K562 (cell line): Measurements from ENCODE around the gene CRYBA4. TPM values are rescaled to one million over a fixed set of nuclear protein-coding genes. Genes with fewer than 3 reads are reported as not detected.

ENCODE experiments used
- BRF2 ChIP-seq: IDR thresholded peaks from 3 replicates; pipeline ENCODE4 v1.6.1; 2011; ENCODE audit warnings: borderline replicate concordance, mild to moderate bottlenecking; ENCODE audit not compliant: insufficient read length, insufficient read depth
- CBFA2T3 ChIP-seq: fragments of 450-650 bp; IDR thresholded peaks from 2 replicates; pipeline ENCODE4 v1.6.1; 2017
- CBFB ChIP-seq: sonication (generic); formaldehyde crosslinking; IDR thresholded peaks from 2 replicates; pipeline ENCODE4 v1.4.0; 2020; ENCODE audit warnings: mild to moderate bottlenecking, missing genetic modification reagents
- ETV6 ChIP-seq, 3 experiments: fragments of 150-350 bp in 1 of 3; sonication (generic) in 1 of 3; formaldehyde crosslinking in 1 of 3; IDR thresholded peaks; 2 replicates each; pipeline versions ENCODE4 v1.6.1 to v1.8.0; 2014 to 2022; ENCODE audit warnings: borderline replicate concordance in 2 of 3, low read depth in 2 of 3, antibody characterized with exemption in 1 of 3, low read length in 1 of 3, mild to moderate bottlenecking in 1 of 3, missing genetic modification reagents in 1 of 3
- IRF1 ChIP-seq: sonication (generic); formaldehyde crosslinking; IDR thresholded peaks from 2 replicates; pipeline ENCODE4 v1.8.0; 2022; ENCODE audit warnings: missing genetic modification reagents, mild to moderate bottlenecking, borderline replicate concordance
- MAFK ChIP-seq: IDR thresholded peaks from 2 replicates; pipeline ENCODE4 v1.6.1; 2011; ENCODE audit warnings: low read length, improper control_type of control experiment
- MTA2 ChIP-seq: fragments of 450-650 bp; IDR thresholded peaks from 2 replicates; pipeline ENCODE4 v1.6.1; 2016; ENCODE audit warnings: low read depth
- NFIC ChIP-seq: fragments of 450-650 bp; IDR thresholded peaks from 2 replicates; pipeline ENCODE4 v1.6.1; 2017; ENCODE audit warnings: mild to moderate bottlenecking, inconsistent platforms
- PHTF2 ChIP-seq: fragments of 250-450 bp; sonication (Bioruptor Pico); IDR thresholded peaks from 2 replicates; pipeline ENCODE4 v1.5.0; 2021; ENCODE audit warnings: mild to moderate bottlenecking
- RBM14 ChIP-seq: fragments of 200-400 bp; formaldehyde crosslinking; IDR thresholded peaks from 2 replicates; pipeline ENCODE4 v1.6.1; 2018; ENCODE audit warnings: low read depth, mild to moderate bottlenecking, low read length, moderate library complexity, borderline replicate concordance; ENCODE audit not compliant: insufficient read depth
- RBM34 ChIP-seq: fragments of 200-400 bp; formaldehyde crosslinking; IDR thresholded peaks from 2 replicates; pipeline ENCODE4 v1.6.1; 2018; ENCODE audit warnings: low read length, borderline replicate concordance; ENCODE audit not compliant: insufficient read depth
- ZNF75A ChIP-seq: fragments of 450-650 bp; formaldehyde crosslinking; IDR thresholded peaks from 2 replicates; pipeline ENCODE4 v1.4.0; 2020; ENCODE audit warnings: mild to moderate bottlenecking
- ZNF77 ChIP-seq: fragments of 250-450 bp; sonication (Bioruptor Pico); IDR thresholded peaks from 2 replicates; pipeline ENCODE4 v1.5.0; 2020
- polyA plus RNA-seq, 8 experiments: library from polyadenylated mRNA; depleted of rRNA in 4 of 8; stranded (reverse) in 5 of 8; unstranded in 3 of 8; fragments of >200 nt; fragmentation: Nextera tagmentation in 2 of 8; fragmentation: Illumina TruSeq in 1 of 8; extraction: Ambion mirVana in 2 of 8; extraction: Trizol in 1 of 8; gene quantifications; 2 replicates each; pipeline versions ENCODE4 v1.2.1 to v1.2.3, GENCODE V29; 2011 to 2014; ENCODE audit warnings: inconsistent platforms in 1 of 8, missing spikeins in 1 of 8
- total RNA-seq, 7 experiments: library from RNA; depleted of rRNA in 6 of 7; stranded (reverse); fragments of >200 nt in 6 of 7; fragmentation: Illumina TruSeq in 2 of 7; extraction: Trizol in 2 of 7; gene quantifications; 2 replicates each; pipeline versions ENCODE4 v1.2.1 to v1.2.3, GENCODE V29; 2011 to 2021; ENCODE audit warnings: low replicate concordance in 1 of 7
- TF ChIP-seq, protein P1 (sequence below): fragments of 200-400 bp; formaldehyde crosslinking; IDR thresholded peaks from 2 replicates; pipeline ENCODE4 v1.6.1; 2017; ENCODE audit warnings: mild to moderate bottlenecking, low read depth, low read length, moderate library complexity
- TF ChIP-seq, protein P2 (sequence below): IDR thresholded peaks from 2 replicates; pipeline ENCODE4 v1.6.1; 2016; ENCODE audit warnings: missing genetic modification characterization, missing compliant biosample characterization
- TF ChIP-seq, protein P3 (sequence below): fragments of 450-650 bp; IDR thresholded peaks from 2 replicates; pipeline ENCODE4 v1.6.1; 2017; ENCODE audit warnings: antibody characterized with exemption, mild to moderate bottlenecking

CRYBA4 gene
- total and polyA plus RNA-seq, 9 of the 15 experiments (the other 6 are each of a cell fraction or from before 2014, with no cell fraction given): 0.59 to 3.3 (median 1.6) TPM

DNA sequence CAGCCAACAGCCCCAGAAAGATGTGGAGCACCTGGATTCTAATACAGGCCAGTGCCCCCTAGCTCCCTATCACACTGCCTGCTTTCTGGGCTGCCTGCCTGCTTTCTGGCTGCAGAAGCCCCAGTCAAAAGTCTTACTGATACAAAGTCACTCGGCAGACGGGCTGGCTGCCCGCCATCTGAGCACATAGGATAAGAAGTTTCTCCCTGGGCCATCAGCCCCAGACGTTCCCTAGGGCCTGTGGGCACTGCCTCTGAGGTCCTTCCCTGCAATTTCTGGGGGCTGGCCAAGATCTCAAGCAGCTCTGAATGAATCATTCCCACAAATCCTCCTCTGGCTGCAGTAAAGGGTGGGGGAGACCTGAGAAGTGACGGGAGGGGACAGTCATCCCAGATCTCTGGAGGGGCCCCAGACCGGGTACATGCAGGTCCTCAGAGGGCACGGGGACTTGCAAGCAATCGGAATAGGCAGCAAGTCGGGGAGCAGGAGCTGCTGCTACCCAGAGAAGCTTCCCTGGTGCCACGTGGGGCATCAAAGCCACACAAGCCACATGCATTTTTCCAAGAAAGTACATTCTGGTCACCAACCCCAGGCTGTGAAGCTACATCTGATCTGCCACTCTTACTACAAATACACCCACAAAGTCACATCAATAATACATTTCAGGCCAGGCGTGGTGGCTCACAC lies 36.5 kb upstream of the CRYBA4 start (continued):
- TF ChIP-seq, protein P1, sequence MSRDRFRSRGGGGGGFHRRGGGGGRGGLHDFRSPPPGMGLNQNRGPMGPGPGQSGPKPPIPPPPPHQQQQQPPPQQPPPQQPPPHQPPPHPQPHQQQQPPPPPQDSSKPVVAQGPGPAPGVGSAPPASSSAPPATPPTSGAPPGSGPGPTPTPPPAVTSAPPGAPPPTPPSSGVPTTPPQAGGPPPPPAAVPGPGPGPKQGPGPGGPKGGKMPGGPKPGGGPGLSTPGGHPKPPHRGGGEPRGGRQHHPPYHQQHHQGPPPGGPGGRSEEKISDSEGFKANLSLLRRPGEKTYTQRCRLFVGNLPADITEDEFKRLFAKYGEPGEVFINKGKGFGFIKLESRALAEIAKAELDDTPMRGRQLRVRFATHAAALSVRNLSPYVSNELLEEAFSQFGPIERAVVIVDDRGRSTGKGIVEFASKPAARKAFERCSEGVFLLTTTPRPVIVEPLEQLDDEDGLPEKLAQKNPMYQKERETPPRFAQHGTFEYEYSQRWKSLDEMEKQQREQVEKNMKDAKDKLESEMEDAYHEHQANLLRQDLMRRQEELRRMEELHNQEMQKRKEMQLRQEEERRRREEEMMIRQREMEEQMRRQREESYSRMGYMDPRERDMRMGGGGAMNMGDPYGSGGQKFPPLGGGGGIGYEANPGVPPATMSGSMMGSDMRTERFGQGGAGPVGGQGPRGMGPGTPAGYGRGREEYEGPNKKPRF: no peak
- TF ChIP-seq ETV6 (IDR thresholded peaks at IDR 0.05; ENCODE audit: borderline replicate concordance in 1 of 2, low read depth in 2 of 2, low read length in 1 of 2): no peak
- TF ChIP-seq ETV6 (CRISPR knock-in tag; IDR thresholded peaks at IDR 0.05; ENCODE audit: borderline replicate concordance): no peak
- TF ChIP-seq RBM34: no peak
- TF ChIP-seq, protein P2, sequence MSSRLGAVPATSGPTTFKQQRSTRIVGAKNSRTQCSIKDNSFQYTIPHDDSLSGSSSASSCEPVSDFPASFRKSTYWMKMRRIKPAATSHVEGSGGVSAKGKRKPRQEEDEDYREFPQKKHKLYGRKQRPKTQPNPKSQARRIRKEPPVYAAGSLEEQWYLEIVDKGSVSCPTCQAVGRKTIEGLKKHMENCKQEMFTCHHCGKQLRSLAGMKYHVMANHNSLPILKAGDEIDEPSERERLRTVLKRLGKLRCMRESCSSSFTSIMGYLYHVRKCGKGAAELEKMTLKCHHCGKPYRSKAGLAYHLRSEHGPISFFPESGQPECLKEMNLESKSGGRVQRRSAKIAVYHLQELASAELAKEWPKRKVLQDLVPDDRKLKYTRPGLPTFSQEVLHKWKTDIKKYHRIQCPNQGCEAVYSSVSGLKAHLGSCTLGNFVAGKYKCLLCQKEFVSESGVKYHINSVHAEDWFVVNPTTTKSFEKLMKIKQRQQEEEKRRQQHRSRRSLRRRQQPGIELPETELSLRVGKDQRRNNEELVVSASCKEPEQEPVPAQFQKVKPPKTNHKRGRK (tag): no peak
- TF ChIP-seq CBFB (CRISPR knock-in tag): no peak
- TF ChIP-seq, protein P3, sequence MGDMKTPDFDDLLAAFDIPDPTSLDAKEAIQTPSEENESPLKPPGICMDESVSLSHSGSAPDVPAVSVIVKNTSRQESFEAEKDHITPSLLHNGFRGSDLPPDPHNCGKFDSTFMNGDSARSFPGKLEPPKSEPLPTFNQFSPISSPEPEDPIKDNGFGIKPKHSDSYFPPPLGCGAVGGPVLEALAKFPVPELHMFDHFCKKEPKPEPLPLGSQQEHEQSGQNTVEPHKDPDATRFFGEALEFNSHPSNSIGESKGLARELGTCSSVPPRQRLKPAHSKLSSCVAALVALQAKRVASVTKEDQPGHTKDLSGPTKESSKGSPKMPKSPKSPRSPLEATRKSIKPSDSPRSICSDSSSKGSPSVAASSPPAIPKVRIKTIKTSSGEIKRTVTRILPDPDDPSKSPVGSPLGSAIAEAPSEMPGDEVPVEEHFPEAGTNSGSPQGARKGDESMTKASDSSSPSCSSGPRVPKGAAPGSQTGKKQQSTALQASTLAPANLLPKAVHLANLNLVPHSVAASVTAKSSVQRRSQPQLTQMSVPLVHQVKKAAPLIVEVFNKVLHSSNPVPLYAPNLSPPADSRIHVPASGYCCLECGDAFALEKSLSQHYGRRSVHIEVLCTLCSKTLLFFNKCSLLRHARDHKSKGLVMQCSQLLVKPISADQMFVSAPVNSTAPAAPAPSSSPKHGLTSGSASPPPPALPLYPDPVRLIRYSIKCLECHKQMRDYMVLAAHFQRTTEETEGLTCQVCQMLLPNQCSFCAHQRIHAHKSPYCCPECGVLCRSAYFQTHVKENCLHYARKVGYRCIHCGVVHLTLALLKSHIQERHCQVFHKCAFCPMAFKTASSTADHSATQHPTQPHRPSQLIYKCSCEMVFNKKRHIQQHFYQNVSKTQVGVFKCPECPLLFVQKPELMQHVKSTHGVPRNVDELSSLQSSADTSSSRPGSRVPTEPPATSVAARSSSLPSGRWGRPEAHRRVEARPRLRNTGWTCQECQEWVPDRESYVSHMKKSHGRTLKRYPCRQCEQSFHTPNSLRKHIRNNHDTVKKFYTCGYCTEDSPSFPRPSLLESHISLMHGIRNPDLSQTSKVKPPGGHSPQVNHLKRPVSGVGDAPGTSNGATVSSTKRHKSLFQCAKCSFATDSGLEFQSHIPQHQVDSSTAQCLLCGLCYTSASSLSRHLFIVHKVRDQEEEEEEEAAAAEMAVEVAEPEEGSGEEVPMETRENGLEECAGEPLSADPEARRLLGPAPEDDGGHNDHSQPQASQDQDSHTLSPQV: 0 out of 2 replicates have a peak, but pooled peaks have one; percentile 30
- no peak for TF ChIP-seq MAFK
- TF ChIP-seq MTA2: no peak
- TF ChIP-seq CBFA2T3: peak; percentile 31; the same call in 1 of the 2 replicates
- peak; percentile 59 for TF ChIP-seq NFIC
- TF ChIP-seq BRF2: no peak
- no peak for TF ChIP-seq ZNF75A (CRISPR knock-in tag)
- TF ChIP-seq ZNF77: no peak
- no peak for TF ChIP-seq PHTF2 (CRISPR knock-in tag)
- TF ChIP-seq IRF1 (CRISPR knock-in tag): no peak
- TF ChIP-seq RBM14: no peak
